NCI-H748 (cell line): Measurements from ENCODE around the gene WDR81.
"Not testable (repeated sequence)": the region's sequence is repeated elsewhere in the genome, so short reads cannot be mapped to it uniquely, and the experiment has no call there.

ENCODE experiments used
- DNase-seq: peaks from one replicate; lab custom pipeline; 2025; ENCODE audit not compliant: unreplicated experiment; lab: John Stamatoyannopoulos, UW

Gene WDR81

GRCh38 chr17:1724351-1724868 is at the start of gene WDR81:
TSS of gene WDR81 (plus strand) at chr17:1724704. CDS start at chr17:1724960, 256 bp downstream.
- peak; percentile 89 for DNase-seq

GRCh38 chr17:1676401-1676800 is 48.1 kb upstream of the WDR81 start:
- DNase-seq = no peak

GRCh38 chr17:1683459-1683858 is 41.0 kb upstream of the WDR81 start:
- no peak for DNase-seq

GRCh38 chr17:1684378-1685189 is 39.9 kb upstream of the WDR81 start, which contains the start of gene PRPF8:
TSS of gene PRPF8 (minus strand) at chr17:1684867. CDS start at chr17:1684571, 296 bp downstream.
- peak; percentile 99 for DNase-seq

GRCh38 chr17:1686086-1686485 is 38.4 kb upstream of the WDR81 start:
- DNase-seq = no peak

- DNase-seq = not testable (repeated sequence)
Measured at GRCh38 chr17:1688405-1688804, 36.1 kb upstream of the WDR81 start.

- DNase-seq = no peak
Measured at GRCh38 chr17:1690544-1691221, 33.8 kb upstream of the WDR81 start.

GRCh38 chr17:1693339-1693738 is 31.2 kb upstream of the WDR81 start:
- DNase-seq = no peak

- DNase-seq = no peak
Measured at GRCh38 chr17:1695365-1695764, 29.1 kb upstream of the WDR81 start.

GRCh38 chr17:1697681-1698080 is 26.8 kb upstream of the WDR81 start:
- no peak for DNase-seq

- DNase-seq = not testable (repeated sequence)
Measured at GRCh38 chr17:1699891-1700290, 24.6 kb upstream of the WDR81 start.

GRCh38 chr17:1703063-1703462 is 21.4 kb upstream of the WDR81 start:
- DNase-seq = no peak

- DNase-seq = no peak
Measured at GRCh38 chr17:1705004-1705403, 19.5 kb upstream of the WDR81 start.

GRCh38 chr17:1707107-1707506 is 17.4 kb upstream of the WDR81 start:
- no peak for DNase-seq

- DNase-seq = not testable (repeated sequence)
Measured at GRCh38 chr17:1708791-1709346, 15.6 kb upstream of the WDR81 start.

- DNase-seq = no peak
Measured at GRCh38 chr17:1709403-1709951, 15.0 kb upstream of the WDR81 start.

- peak; percentile 70 for DNase-seq
Measured at GRCh38 chr17:1709971-1710806, 14.3 kb upstream of the WDR81 start, which contains the start of gene TLCD2. TSS of gene TLCD2 (minus strand) at chr17:1710377. CDS start at chr17:1710242, 135 bp downstream.

- DNase-seq = no peak
Measured at GRCh38 chr17:1710807-1711553, 13.5 kb upstream of the WDR81 start.

GRCh38 chr17:1711804-1712203 is 12.7 kb upstream of the WDR81 start:
- DNase-seq = no peak

- DNase-seq = no peak
Measured at GRCh38 chr17:1712271-1712670, 12.2 kb upstream of the WDR81 start.
